ENCODE results near the gene DDX10.

- TF ChIP-seq MAX (IDR thresholded peaks at IDR 0.05) (no peak), EGR1 (IDR thresholded peaks at IDR 0.05) (no peak)
Observed at GRCh38 chr11:108912581-108912980, 247.7 kb downstream of the DDX10 start.
